ENCODE results near the gene FOXQ1.
"Not testable (repeated sequence)": the region's sequence is repeated elsewhere in the genome, so short reads cannot be mapped to it uniquely, and the experiment has no call there.

FOXQ1 gene

DNA sequence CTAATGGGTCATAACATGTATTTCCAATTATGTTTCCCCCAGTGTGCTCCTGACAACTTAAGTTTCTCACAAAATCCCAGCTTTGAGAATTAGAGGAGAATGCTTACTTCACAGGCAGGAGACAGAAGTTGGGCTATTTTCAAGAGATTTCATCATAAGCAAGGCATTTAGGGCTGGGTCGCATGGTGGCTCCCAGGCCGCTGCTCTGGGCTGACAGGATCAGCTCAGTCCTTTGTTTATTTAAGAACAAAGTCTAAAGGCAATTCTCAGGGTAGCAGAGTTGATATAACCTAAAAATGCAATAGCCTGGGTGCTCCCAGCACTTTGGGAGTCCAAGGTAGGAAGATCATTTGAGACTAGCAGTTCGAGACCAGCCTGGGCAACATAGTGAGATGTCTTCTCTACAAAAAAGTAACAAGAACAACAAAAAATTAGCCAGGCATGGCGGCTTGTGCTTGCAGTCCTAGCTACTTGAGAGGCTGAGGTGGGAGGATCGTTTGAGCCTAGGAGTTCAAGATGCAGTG is 10.9 kb downstream of the FOXQ1 start:
- DNase-seq (ENCODE audit: low spot score) = no peak

DNA sequence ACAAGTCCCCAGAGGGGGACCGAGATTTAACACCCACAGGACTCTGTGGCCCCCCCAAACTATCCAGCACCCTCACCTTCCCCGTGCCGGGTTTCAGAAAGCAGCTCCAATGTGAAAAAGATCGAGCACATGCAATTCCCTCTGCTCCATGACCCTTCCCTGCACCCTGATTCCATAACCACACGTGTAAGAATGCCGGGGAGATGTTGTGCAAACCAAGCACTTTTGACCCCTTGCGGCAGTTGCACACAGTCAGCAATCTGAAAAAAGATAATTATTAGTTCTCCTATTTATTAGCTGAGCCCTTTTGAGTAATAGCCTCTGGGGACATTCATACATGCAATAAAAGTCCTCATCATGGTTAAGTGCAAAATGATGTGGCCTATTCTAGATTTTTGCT is 13.0 kb downstream of the FOXQ1 start:
- DNase-seq (ENCODE audit: low spot score) = no peak

DNA sequence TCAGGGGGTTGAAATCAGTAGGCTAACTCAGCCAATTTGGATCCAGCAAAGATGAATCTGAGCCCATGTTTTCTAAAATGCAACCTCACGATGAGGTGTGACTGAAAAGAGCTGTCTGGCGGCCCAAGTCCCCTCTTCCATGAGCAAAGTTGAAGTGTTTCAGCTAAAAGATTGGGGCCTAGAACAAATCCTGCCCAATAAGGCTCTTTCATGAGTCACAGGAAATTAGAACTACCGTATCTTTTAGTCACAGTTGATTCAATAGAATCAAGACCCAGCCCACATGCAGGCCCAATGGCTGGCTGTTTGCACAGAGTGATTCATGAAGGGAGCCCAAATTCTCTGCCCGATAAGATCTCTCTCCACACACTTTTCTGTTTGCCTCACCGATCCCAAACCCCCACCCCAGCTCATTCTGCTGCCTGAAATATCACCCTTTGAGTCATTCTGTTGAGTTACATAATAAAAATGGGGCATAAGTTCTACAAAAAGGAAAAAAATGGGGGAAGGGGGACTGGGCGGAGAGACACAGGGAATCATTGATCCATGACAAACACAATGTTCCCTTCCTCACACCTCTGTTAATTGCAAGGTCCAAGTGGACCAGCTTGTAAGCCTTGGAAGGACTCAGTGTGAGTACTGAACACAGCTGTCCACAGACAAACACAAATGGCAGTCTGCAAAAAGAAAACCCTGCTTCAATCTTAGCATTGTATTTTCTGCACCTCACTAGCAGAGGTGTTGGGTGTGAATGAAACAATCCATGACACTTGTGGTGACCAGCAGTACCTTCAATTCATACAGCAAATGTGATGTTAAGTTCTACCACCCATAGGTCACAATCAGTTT is 13.8 kb downstream of the FOXQ1 start:
- DNase-seq (ENCODE audit: low spot score) = no peak

DNA sequence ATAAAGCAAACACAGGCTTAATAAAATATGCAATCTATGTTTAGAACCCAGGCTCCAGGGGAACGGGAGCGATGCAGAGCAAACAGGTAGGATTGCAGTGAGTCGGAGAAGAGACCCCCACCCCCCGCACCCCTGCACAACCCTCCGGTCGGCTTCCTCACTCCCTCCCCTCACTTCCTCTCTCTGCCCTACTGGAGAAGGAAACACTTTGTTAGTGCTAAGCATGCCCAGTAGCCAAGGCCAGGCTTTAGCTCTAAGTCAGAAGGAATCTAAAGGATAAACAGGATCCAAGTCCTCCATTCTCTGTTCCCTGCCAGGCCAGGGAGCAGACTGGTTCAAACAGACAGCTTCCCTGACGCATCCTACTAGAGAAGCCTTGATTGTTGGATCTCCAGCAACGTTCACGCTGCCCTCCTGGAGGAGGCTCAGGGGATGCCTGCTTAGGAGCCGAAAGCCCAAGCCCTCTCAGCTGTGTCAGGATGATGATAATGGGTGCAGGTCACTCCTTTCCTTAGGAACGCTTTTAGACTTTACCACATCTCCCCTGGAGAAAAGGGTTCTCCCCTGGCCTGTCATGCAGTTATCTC is 14.7 kb downstream of the FOXQ1 start:
- DNase-seq (ENCODE audit: low spot score) = no peak

DNA sequence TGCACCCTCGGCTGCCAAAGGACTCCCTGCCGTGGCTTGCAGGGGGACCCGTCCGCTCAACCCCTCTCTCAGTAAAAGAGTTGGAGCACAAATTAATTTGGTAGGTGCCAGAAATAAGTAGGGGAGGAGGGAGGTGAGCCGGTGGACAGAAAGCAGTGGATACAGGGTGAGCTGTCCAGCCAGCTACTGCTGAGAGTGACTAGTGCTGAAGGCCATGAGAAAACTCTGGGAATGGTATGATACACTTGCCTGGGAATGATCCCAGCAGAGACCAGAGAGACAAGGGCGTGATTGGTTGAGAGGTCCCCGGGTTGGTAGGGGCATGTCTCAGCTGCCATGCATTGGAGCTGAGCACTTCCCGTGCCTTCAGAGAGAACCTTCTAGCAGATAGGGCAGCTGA is 15.7 kb downstream of the FOXQ1 start:
- DNase-seq (ENCODE audit: low spot score) = no peak

DNA sequence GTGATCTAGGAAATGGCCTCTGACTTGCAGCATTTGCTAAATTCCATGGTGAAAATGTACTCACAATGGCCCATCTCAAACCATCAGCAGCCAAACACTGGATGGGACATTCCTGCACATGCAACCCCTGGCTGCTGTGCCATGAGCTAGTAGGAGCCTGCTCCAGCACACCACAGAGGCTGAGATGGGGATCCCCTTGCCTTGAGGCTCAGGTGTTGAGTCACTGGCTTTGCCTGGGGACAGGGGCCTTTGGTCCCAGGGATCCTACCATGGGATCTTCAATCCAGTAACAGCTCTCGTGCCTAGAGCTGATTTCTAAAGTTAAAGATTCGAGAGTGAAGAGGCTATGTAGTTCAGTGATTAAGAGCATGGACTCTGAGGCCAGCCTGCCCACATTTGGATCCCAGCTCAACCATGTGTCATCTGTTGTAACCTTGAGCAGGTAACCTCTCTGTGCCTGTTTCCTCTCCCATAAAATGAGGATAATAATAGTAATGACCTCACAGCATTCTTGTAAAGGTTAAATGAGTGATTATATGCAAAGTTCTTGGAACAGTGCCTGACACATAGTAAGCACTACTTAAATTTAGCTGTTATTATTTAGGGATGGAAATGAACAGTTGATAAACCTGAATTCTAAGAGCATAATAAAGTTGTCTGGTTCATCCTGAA is 16.4 kb downstream of the FOXQ1 start:
- DNase-seq (ENCODE audit: low spot score) = no peak

DNA sequence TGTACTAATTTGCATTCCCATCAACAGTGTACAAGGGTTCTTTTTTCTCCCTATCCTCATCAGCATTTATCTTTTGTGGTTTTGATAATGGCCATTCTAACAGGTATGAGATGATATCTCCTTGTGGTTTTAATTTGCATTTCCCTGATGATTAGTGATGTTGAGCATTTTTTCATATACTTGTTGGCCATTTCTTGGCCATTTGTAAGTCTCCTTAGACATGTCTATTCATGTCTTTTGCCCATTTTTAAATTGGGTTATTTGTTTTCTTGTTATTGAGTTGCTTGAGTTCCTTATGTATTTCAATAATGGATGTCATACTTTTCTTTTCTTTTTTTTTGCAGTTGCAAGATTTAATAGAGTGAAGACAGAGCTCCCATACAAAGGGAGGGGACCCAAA is 17.8 kb downstream of the FOXQ1 start:
- DNase-seq (ENCODE audit: low spot score) = no peak

DNA sequence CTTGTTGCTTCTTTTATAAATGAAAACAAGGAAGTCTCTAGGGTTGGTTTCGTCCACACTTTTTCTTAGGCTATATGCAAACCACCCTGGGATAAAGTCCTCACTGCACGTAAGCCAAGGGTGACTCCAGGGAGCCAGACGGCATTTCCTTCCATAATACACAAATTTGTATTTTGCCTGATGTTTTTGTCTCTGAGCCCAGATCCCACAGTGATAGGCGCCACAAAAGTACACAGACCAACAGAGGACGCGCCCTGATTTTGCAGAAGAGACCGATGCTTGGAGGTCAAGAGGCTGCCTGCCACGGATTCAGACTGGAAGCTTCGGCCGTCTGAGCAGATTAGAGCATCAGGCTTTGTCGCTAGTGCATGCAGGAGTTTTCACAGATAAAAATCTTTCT is 22.8 kb downstream of the FOXQ1 start:
- no peak for DNase-seq (ENCODE audit: low spot score)

DNA sequence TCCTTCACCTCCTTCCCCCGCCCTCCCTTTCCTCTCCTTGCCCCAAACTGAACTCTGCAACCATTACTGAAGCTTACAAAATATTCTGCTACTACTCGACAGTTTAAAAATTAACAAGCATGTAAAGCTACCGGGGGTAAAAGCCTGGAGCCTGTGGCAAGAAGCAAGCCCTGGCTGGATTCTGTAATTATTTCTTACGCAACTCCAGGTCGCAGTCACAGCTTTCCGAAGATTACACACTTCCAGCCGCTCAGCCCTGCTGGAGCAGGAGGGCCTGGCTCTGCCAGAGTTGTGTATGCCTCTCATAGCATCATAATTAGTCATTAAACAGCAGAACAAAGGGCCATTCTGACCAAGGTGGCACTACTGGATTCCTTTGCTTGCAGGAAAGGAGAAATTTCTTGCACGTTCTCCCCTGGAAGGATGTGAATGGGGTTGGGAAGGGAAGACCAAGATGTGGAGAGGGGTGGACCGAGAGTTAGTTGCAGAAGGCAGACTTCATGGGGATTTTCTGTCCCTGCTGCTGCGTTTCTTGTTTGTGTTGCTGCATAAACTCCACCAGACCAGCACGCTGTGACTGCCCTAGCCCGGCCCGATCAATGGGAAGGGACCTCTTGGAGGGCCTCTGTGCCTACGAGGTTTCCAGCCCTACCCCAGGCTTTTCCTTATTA is 23.6 kb downstream of the FOXQ1 start:
- DNase-seq (ENCODE audit: low spot score) = peak; percentile 53

DNA sequence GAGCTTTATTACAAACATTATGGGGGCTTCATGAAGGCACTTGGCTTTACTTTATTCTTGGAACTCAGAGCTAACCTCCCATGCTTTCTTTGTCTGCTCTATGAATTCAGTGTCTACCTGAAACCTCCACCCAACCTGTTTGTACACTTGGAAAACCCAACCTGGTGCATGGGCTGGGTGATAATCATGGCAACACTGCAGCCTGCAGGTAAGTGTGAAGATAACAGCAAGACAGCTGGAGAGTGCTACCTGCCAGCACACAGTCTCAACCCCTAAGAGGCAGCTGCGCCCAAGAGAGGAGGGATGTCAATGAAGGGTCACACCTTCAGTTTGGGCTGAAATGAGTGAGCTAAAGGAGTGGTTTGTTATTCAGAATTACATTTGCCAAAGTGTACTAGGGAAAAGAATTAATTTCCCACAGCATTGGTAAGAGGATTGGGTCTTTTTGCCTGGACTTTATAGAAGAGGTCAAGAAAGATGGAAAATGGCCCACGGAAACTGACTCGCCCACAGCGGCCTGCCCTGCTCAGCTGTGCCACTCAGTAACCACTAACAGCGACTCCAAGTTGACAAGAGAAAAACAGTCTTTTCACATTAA is 24.4 kb downstream of the FOXQ1 start:
- peak; percentile 74 for DNase-seq (ENCODE audit: low spot score)

DNA sequence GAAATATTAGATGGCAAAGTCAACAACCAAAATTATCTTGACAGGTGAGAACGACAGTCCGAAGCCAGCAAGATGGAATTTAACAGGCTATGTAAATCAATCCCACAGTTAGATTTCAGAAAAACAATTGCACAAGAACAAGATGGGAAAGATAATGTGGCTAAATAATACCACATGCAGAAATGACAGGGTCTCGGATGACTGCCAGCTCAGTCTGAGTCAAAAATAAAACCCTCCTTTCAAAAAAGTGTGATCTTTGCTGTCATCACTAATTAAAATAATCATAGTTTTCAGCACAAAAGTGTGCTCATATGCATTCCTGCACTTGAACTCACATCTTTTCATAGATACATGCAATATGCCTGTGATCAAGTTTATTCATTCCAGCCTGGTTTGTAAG is 25.9 kb downstream of the FOXQ1 start:
- DNase-seq (ENCODE audit: low spot score) = no peak

DNA sequence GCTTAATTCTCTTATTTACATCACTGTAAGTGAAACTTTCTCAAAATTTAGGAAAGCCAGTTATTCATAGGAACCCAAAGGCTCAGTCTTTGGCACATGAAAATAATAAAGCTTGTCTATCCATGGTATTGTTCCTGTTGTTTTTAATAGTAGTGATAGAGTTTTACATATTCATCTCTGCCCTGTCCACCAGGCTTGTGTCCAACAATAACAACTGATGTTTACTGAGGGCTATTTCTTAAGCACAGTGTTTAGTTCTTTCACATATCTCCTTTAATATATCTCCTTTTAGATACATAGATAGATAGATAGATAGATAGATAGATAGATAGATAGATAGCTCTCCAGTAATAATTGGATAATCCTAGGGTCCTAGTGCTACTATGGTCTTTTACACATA is 34.2 kb downstream of the FOXQ1 start:
- DNase-seq (ENCODE audit: low spot score) = no peak

DNA sequence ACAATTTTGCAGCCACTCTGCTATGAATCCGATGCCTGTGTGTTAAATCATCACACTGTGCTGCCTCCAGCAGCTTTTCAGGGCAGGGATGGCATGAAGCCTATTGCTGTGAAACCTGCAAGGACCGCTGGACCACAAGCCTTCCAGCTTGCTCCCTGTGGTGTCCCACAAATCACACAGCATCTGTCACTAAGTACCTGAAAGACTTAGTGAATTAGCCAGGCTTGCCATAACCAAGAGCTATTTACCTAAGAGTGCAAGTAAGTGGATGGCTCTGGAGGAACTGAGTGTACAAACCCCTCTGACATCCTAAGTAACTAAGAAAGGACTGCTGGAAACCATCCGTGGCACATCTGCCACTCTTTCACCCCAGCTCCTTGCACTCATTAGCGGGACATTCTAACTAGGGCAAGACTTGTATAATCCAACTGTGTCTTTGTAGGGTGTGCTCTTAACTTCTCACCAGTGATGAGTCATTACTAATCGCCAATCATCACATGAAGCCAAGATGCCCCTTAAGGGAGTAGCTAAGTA is 34.7 kb downstream of the FOXQ1 start:
- no peak for DNase-seq (ENCODE audit: low spot score)

DNA sequence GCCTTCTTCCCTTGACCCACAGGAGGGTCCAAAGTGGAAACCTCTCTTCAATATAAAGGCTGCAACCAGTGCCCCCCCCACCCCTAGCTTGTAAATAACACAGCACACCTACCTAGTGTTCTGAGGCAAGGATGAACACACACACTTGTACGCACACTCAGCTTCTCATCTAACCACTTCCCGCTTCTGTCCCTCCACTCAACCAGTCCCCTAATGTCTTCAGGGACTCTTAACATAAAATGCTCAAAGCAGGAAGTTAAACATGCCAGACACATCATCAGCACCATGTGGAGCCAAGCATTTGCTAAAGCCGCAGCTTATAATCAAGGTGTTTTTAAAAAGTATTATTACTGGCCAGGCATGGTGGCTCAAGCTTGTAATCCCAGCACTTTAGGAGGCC is 35.3 kb downstream of the FOXQ1 start:
- no peak for DNase-seq (ENCODE audit: low spot score)

DNA sequence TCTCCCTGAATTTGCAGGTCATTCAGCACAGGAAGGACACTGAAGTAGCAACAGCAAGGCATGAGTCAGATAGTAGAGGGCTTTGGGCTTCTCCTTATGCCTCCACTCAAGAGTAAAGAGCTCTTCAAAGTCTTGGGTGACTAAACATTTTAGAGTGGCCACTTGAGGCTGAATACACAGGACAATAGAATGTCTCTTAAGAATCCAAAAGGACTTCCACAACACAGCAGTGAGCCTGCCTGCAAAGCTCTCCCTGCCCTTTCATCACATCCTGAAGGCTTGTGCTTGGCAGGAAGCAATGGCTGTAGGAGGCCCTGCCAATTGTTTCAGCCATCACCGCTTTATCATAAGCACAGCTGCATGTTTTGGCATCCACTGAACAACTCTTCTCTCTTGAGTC is 36.8 kb downstream of the FOXQ1 start:
- no peak for DNase-seq (ENCODE audit: low spot score)

DNA sequence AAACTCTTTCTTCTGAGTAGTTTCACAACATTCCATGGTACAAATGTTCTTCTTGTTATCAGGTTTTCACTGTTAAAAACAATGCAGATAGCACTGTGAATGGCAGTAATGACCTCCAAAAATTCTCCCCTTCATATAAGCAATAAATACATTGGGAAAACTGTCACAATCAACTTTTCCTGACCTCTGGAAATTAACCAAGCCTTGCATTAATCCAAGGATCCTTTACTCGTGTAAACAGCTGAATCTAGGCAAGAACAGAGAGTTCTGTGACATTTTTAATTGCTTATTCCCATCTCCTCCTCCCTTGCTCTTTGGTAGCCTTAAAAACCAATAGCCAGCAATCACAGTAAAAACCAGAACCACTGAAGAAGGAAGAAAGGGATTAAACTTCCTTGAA is 37.8 kb downstream of the FOXQ1 start:
- no peak for DNase-seq (ENCODE audit: low spot score)

DNA sequence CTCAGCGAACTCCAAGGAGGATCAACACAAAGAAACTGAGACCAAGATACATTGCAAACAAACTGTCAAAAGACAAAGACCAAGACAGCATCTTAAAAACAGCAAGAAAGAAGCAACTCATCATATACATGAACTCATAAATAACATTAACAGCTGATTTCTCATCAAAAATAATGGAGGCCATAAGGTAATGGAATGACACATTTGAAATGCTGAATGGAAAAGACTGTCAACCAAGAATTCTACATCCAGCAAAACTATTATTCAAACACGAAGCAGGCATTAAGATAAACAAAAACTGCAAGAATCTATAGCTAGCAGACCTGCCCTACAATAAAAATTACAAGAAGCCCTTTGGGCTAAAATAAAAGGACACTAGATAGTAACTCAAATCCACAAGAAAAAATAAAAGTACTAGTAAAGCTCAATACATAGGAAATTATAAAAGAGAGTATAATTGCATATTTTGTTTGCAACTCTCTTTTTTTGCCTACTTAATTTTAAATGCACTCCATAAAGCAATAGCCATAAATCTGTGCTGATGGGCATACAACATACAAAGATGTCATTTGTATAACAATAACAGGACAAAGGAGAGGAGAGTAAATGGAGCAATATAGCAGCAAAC is 39.6 kb downstream of the FOXQ1 start:
- DNase-seq (ENCODE audit: low spot score) = no peak

DNA sequence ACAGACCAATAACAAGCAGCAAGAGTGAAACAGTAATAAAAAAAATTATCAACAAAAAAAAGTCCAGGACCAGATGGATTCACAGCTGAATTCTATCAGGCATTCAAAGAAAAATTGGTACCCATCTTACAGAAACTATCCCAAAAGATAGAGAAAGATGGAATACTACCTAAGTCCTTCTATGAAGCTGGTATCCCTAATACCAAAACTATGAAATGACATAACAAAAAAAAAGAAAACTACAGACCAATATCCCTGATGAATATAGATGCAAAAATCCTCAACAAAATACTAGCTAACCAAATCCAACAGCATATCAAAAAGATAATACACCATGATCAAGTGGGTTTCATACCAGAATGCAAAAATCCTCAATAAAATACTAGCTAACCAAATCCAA is 43.2 kb downstream of the FOXQ1 start:
- not testable (repeated sequence) for DNase-seq (ENCODE audit: low spot score)

DNA sequence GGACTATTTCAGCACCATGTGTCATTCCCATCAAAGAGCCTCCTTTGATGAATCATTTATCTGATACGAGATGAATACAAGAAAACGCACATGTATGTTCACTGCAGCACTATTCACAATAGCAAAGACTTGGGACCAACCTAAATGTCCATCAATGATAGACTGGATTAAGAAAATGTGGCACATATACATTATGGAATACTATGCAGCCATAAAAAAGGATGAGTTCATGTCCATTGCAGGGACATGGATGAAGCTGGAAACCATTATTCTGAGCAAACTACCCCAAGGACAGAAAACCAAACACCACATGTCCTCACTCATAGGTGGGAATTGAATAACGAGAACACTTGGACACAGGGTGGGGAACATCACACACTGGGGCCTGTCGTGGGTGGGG is 49.8 kb downstream of the FOXQ1 start:
- not testable (repeated sequence) for DNase-seq (ENCODE audit: low spot score)

DNA sequence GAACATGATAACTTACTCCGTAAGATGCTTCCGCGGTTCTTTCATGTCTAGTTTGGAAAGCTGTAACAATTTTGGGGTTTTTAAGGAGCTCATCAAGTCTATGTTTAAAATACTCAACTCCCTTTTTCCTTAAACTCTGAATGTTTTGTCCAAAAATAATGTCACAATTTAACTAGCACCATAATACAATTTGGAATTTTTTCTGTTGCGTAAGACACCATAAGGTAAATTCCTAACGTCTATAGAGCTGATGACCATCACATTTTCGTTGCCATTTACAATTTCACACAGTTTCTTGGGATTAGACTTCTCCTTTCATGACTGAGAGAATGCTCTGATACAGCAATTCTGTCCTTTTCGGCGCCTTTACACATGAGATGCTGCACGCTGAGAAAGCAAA is 50.7 kb downstream of the FOXQ1 start:
- DNase-seq (ENCODE audit: low spot score) = no peak

DNA sequence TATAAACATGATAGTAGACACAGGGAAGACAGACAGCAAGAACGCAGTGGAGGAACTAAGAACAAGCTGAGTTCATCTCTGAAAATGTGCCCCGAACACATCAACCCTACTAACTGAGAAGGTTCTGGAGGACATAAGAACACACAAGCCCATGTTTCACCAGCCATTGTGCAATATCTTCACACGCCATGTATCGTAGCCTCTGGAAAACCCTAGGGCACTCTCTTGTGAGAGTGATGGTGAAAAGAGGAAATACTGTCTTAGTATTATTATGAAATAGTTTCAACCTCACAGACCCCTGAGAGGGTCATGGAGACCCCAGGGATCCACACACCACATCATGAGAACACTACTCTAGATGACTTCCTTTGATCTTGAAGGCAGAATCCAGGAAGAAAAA is 51.4 kb downstream of the FOXQ1 start:
- DNase-seq (ENCODE audit: low spot score) = no peak
